Left ventricle myocardium inferior (tissue), 1 donor: ENCODE data around the gene GSTP1. TPM values are rescaled to one million over a fixed set of nuclear protein-coding genes. Genes with fewer than 3 reads are reported as not detected.
"Not testable (repeated sequence)": the region's sequence is repeated elsewhere in the genome, so short reads cannot be mapped to it uniquely, and the experiment has no call there.

Source experiments
- DNase-seq: peaks from one replicate; pipeline ENCODE4 v3.0.0-alpha.2; 2020
- H3K27ac ChIP-seq: fragments of 200-600 bp; replicated peaks from 2 replicates; pipeline ENCODE4 v1.8.0; 2021
- H3K27me3 ChIP-seq: fragments of 200-600 bp; 2 replicates; pipeline ENCODE4 v1.8.0; 2021; ENCODE audit warnings: low read depth
- H3K36me3 ChIP-seq: fragments of 200-600 bp; 2 replicates; pipeline ENCODE4 v1.8.0; 2021
- H3K4me1 ChIP-seq: fragments of 200-600 bp; 2 replicates; pipeline ENCODE4 v1.8.0; 2021
- H3K4me3 ChIP-seq: fragments of 200-600 bp; 2 replicates; pipeline ENCODE4 v1.8.0; 2021; ENCODE audit warnings: mild to moderate bottlenecking, moderate library complexity
- H3K9me3 ChIP-seq: fragments of 200-600 bp; replicated peaks from 2 replicates; pipeline ENCODE4 v1.8.0; 2021
- CTCF ChIP-seq: fragments of 200-600 bp; IDR thresholded peaks from 2 replicates; pipeline ENCODE4 v1.8.0; 2021; ENCODE audit warnings: antibody characterized with exemption, mild to moderate bottlenecking, borderline replicate concordance
- intact Hi-C: fragments of 100-400 bp; cut with micrococcal nuclease; formaldehyde crosslinking; loops from one replicate; pipeline ENCODE4 v1.11.0; 2022
- total RNA-seq: library from RNA; stranded (reverse); fragmentation: NEBNext Ultra II Directional; extraction: Animal tissue kit (Norgen Biotek cat#: 25700); gene quantifications from one replicate; pipeline ENCODE4 v1.2.1, GENCODE V29; 2021
- donor health status: DM: no; HTN: yes; CAD: no; lungs with severe emphysema.

The GSTP1 gene
- total RNA-seq, 1 donor from 2014 or later, result 313 TPM

GRCh38 chr11:67592880-67593564 lies 9.4 kb downstream of the GSTP1 start:
- no peak for TF ChIP-seq CTCF
- H3K27me3 ChIP-seq, result no peaks in the 10 kb centered on the region
- H3K9me3 ChIP-seq, result no peaks in the 10 kb centered on the region
- peaks cover 14% of the 10 kb centered on the region for H3K36me3 ChIP-seq
- no peaks in the 10 kb centered on the region for H3K4me1 ChIP-seq
- no peak for DNase-seq
- no peak overlapping the region for H3K27ac ChIP-seq
- intact Hi-C loops, result no loop called here
- no peak overlapping the region for H3K4me3 ChIP-seq

GRCh38 chr11:67593565-67593905 lies 9.9 kb downstream of the GSTP1 start:
- TF ChIP-seq CTCF, result no peak
- no peak overlapping the region for H3K4me3 ChIP-seq
- no peak for DNase-seq
- H3K27ac ChIP-seq, result no peak overlapping the region
- no peaks in the 10 kb centered on the region for H3K9me3 ChIP-seq
- no peaks in the 10 kb centered on the region for H3K27me3 ChIP-seq
- no peaks in the 10 kb centered on the region for H3K4me1 ChIP-seq
- intact Hi-C loops, result no loop called here
- peaks cover 9% of the 10 kb centered on the region for H3K36me3 ChIP-seq

- no peaks in the 10 kb centered on the region for H3K27me3 ChIP-seq
- H3K27ac ChIP-seq, result no peak overlapping the region
- H3K9me3 ChIP-seq, result no peaks in the 10 kb centered on the region
- intact Hi-C loops, result no loop called here
- H3K36me3 ChIP-seq, result peaks cover 1% of the 10 kb centered on the region
- no peak for TF ChIP-seq CTCF
- H3K4me1 ChIP-seq, result no peaks in the 10 kb centered on the region
- H3K4me3 ChIP-seq, result no peak overlapping the region
- DNase-seq, result no peak
Measured at GRCh38 chr11:67594480-67594879, 10.9 kb downstream of the GSTP1 start.

GRCh38 chr11:67596753-67597300 lies 13.2 kb downstream of the GSTP1 start:
- Histone ChIP-seq H3K4me3 (no peak overlapping the region), H3K36me3 (no peaks in the 10 kb centered on the region), H3K9me3 (no peaks in the 10 kb centered on the region), H3K27ac (no peak overlapping the region), H3K27me3 (peaks cover 4% of the 10 kb centered on the region), H3K4me1 (no peaks in the 10 kb centered on the region)
- intact Hi-C loops, result no loop called here
- no peak for DNase-seq
- no peak for TF ChIP-seq CTCF

- H3K4me1 ChIP-seq, H3K27ac ChIP-seq, DNase-seq, H3K9me3 ChIP-seq, H3K4me3 ChIP-seq, intact Hi-C loops, H3K36me3 ChIP-seq, H3K27me3 ChIP-seq: not testable (repeated sequence)
Measured at GRCh38 chr11:67597458-67597857, 13.8 kb downstream of the GSTP1 start.

- H3K9me3 ChIP-seq, H3K27me3 ChIP-seq, H3K4me1 ChIP-seq, H3K4me3 ChIP-seq, intact Hi-C loops, DNase-seq, H3K36me3 ChIP-seq, H3K27ac ChIP-seq: not testable (repeated sequence)
Measured at GRCh38 chr11:67597963-67598362, 14.4 kb downstream of the GSTP1 start.
